ENCODE data around the gene ZNRF3.
"Not testable (repeated sequence)": the region's sequence is repeated elsewhere in the genome, so short reads cannot be mapped to it uniquely, and the experiment has no call there.

ZNRF3 gene

GRCh38 chr22:29065468-29066190 lies 182.3 kb downstream of the ZNRF3 start:
- DNase-seq (ENCODE audit: low read depth): no peak

- DNase-seq (ENCODE audit: low read depth): no peak
Observed at GRCh38 chr22:29069463-29069862, 186.1 kb downstream of the ZNRF3 start.

GRCh38 chr22:29070490-29070889 lies 187.1 kb downstream of the ZNRF3 start:
- DNase-seq (ENCODE audit: low read depth): no peak

- peak; percentile 3 for DNase-seq (ENCODE audit: low read depth)
Observed at GRCh38 chr22:29071261-29072045, 188.1 kb downstream of the ZNRF3 start.

GRCh38 chr22:29072193-29072978 lies 189.0 kb downstream of the ZNRF3 start:
- peak; percentile 75 for DNase-seq (ENCODE audit: low read depth)

GRCh38 chr22:29072979-29073617 lies 189.7 kb downstream of the ZNRF3 start, which contains the start of gene KREMEN1:
Gene KREMEN1, plus strand, starts transcription at chr22:29073035. Its CDS starts 96 bp downstream, at chr22:29073131.
- no peak for DNase-seq (ENCODE audit: low read depth)

- peak; percentile 12 for DNase-seq (ENCODE audit: low read depth)
Observed at GRCh38 chr22:29073618-29074275, 190.4 kb downstream of the ZNRF3 start.

GRCh38 chr22:29074276-29074772 lies 191.0 kb downstream of the ZNRF3 start:
- DNase-seq (ENCODE audit: low read depth): no peak

- no peak for DNase-seq (ENCODE audit: low read depth)
Observed at GRCh38 chr22:29078036-29078868, 194.9 kb downstream of the ZNRF3 start.

GRCh38 chr22:29078869-29079207 lies 195.5 kb downstream of the ZNRF3 start:
- no peak for DNase-seq (ENCODE audit: low read depth)

- no peak for DNase-seq (ENCODE audit: low read depth)
Observed at GRCh38 chr22:29079218-29079901, 196.0 kb downstream of the ZNRF3 start.

- no peak for DNase-seq (ENCODE audit: low read depth)
Observed at GRCh38 chr22:29080106-29080975, 197.0 kb downstream of the ZNRF3 start.

- DNase-seq (ENCODE audit: low read depth): no peak
Observed at GRCh38 chr22:29081517-29082236, 198.3 kb downstream of the ZNRF3 start.

- no peak for DNase-seq (ENCODE audit: low read depth)
Observed at GRCh38 chr22:29082826-29083545, 199.6 kb downstream of the ZNRF3 start.

GRCh38 chr22:29083576-29083932 lies 200.2 kb downstream of the ZNRF3 start:
- DNase-seq (ENCODE audit: low read depth): not testable (repeated sequence)

- no peak for DNase-seq (ENCODE audit: low read depth)
Observed at GRCh38 chr22:29083933-29084591, 200.7 kb downstream of the ZNRF3 start.

- DNase-seq (ENCODE audit: low read depth): no peak
Observed at GRCh38 chr22:29087012-29087411, 203.6 kb downstream of the ZNRF3 start.
